Stimulated activated CD8-positive, alpha-beta memory T cell treated with anti-CD3 and anti-CD28 coated beads, Interleukin-4, amount 100 ng/mL, for 48 hours (primary cell): ENCODE data around the gene IL16.

Experiments used
- DNase-seq: peaks from one replicate; pipeline ENCODE4 v3.0.0-alpha.2; 2020

Gene IL16

GRCh38 chr15:81297603-81298575 is 101.2 kb downstream of the IL16 start:
- no peak for DNase-seq

- DNase-seq = no peak
Measured at GRCh38 chr15:81298611-81299010, 101.9 kb downstream of the IL16 start.

GRCh38 chr15:81299156-81299555 is 102.5 kb downstream of the IL16 start:
- no peak for DNase-seq

GRCh38 chr15:81299630-81300273 is 103.1 kb downstream of the IL16 start:
- DNase-seq = no peak

- DNase-seq = no peak
Measured at GRCh38 chr15:81301385-81301784, 104.7 kb downstream of the IL16 start.

- DNase-seq = no peak
Measured at GRCh38 chr15:81301815-81302399, 105.2 kb downstream of the IL16 start.

- no peak for DNase-seq
Measured at GRCh38 chr15:81302701-81303109, 106.0 kb downstream of the IL16 start.

GRCh38 chr15:81303244-81304225 is 106.9 kb downstream of the IL16 start:
- no peak for DNase-seq

- DNase-seq = no peak
Measured at GRCh38 chr15:81304226-81304625, 107.5 kb downstream of the IL16 start.

- DNase-seq = no peak
Measured at GRCh38 chr15:81308260-81308659, 111.6 kb downstream of the IL16 start.

GRCh38 chr15:81309647-81310450 is 113.2 kb downstream of the IL16 start:
- DNase-seq = no peak

- no peak for DNase-seq
Measured at GRCh38 chr15:81310480-81310879, 113.8 kb downstream of the IL16 start.

GRCh38 chr15:81311752-81312464 is 115.2 kb downstream of the IL16 start:
- DNase-seq = no peak

- no peak for DNase-seq
Measured at GRCh38 chr15:81312790-81313543, 116.3 kb downstream of the IL16 start.

GRCh38 chr15:81313686-81314085 is 117.0 kb downstream of the IL16 start:
- no peak for DNase-seq

- no peak for DNase-seq
Measured at GRCh38 chr15:81314378-81314777, 117.7 kb downstream of the IL16 start.

GRCh38 chr15:81315452-81316175 is 118.9 kb downstream of the IL16 start:
- peak; percentile 57 for DNase-seq

GRCh38 chr15:81316267-81316666 is 119.6 kb downstream of the IL16 start:
- no peak for DNase-seq

- no peak for DNase-seq
Measured at GRCh38 chr15:81317642-81318017, 121.0 kb downstream of the IL16 start.

GRCh38 chr15:81321667-81322066 is 125.0 kb downstream of the IL16 start:
- no peak for DNase-seq
